Endothelial cell of umbilical vein (primary cell): ENCODE data around the gene RPAP3.

Experiments
- CTCF ChIP-seq, 2 donors: IDR thresholded peaks; 1 replicate in 1 of 2; 2 replicates in 1 of 2; pipeline ENCODE4 v1.5.1; 2011; ENCODE audit warnings: low read length in 2 of 2, mild to moderate bottlenecking in 2 of 2, moderate library complexity in 2 of 2, control low read depth in 1 of 2, inconsistent platforms in 1 of 2, low read depth in 1 of 2; ENCODE audit not compliant: insufficient read depth in 1 of 2; ENCODE audit errors: extremely low read depth in 1 of 2
- EZH2 ChIP-seq: IDR thresholded peaks from 2 replicates; pipeline ENCODE4 v1.6.1; 2012; ENCODE audit warnings: borderline replicate concordance, low read depth, mild to moderate bottlenecking, moderate library complexity, low read length, inconsistent platforms; ENCODE audit not compliant: severe bottlenecking
- FOS ChIP-seq: IDR thresholded peaks from 2 replicates; pipeline ENCODE4 v1.6.1; 2011; ENCODE audit warnings: mild to moderate bottlenecking, low read length, moderate library complexity, borderline replicate concordance; ENCODE audit not compliant: insufficient read depth
- JUN ChIP-seq: IDR thresholded peaks from 2 replicates; pipeline ENCODE4 v1.6.1; 2011; ENCODE audit warnings: borderline replicate concordance, low read depth; ENCODE audit not compliant: insufficient read length, insufficient read depth
- POLR2A ChIP-seq: IDR thresholded peaks from 2 replicates; pipeline ENCODE4 v1.6.1; 2012; ENCODE audit warnings: low read depth, mild to moderate bottlenecking, control low read depth, low read length
- POLR2AphosphoS5 ChIP-seq: IDR thresholded peaks from 2 replicates; pipeline ENCODE4 v1.6.1; 2012; ENCODE audit warnings: low read depth, mild to moderate bottlenecking, control low read depth, low read length, moderate library complexity; ENCODE audit not compliant: insufficient read depth
- TF ChIP-seq, protein P1 (sequence below): IDR thresholded peaks from 2 replicates; pipeline ENCODE4 v1.6.1; 2011; ENCODE audit not compliant: insufficient read depth, insufficient read length

DNA sequence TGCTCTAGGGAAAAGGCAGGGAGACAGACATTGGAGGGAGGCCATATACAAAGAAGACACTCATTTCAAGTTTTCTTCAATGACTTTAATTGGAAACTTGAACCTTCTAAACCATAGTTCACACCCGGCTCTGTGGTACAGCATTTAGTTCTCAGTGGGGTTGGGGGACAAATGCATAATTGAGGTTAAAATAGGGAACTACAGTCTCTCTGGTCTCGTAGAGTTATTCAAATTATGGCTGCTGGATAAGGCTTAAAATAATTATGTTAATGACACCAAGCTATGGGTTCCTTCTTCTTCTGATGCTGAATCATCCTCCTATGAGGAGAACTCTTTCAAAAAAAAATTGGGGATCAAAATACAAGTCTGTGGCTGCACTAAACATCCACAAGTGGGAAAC lies 3.8 kb upstream of the RPAP3 start:
- TF ChIP-seq CTCF (IDR thresholded peaks at IDR 0.05; ENCODE audit: extremely low read depth in 1 of 2, insufficient read depth in 1 of 2, low read depth in 1 of 2, low read length in 2 of 2) (no peak), EZH2 (no peak), POLR2A (no peak), POLR2AphosphoS5 (no peak), FOS (no peak), JUN (no peak)
- TF ChIP-seq, protein P1, sequence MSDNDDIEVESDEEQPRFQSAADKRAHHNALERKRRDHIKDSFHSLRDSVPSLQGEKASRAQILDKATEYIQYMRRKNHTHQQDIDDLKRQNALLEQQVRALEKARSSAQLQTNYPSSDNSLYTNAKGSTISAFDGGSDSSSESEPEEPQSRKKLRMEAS: no peak
